Renal pelvis (tissue), 12 donors: Measurements from ENCODE around the gene CYP2A6. TPM values are rescaled to one million over a fixed set of nuclear protein-coding genes. Genes with fewer than 3 reads are reported as not detected.
"Not testable (repeated sequence)": the region's sequence is repeated elsewhere in the genome, so short reads cannot be mapped to it uniquely, and the experiment has no call there.

Source experiments
- DNase-seq: peaks from one replicate; pipeline ENCODE4 v3.0.0-alpha.2; 2013
- long read RNA-seq, 16 experiments: transcript quantifications; one replicate each; lab custom pipeline, GENCODE V29; 2026
- polyA plus RNA-seq, 3 donors: library from polyadenylated mRNA; unstranded; fragments of 120-200 nt; gene quantifications; one replicate each; pipeline ENCODE4 v1.2.1, GENCODE V29; 2013; ENCODE audit not compliant: insufficient read length in 3 of 3

Gene CYP2A6, protein sequence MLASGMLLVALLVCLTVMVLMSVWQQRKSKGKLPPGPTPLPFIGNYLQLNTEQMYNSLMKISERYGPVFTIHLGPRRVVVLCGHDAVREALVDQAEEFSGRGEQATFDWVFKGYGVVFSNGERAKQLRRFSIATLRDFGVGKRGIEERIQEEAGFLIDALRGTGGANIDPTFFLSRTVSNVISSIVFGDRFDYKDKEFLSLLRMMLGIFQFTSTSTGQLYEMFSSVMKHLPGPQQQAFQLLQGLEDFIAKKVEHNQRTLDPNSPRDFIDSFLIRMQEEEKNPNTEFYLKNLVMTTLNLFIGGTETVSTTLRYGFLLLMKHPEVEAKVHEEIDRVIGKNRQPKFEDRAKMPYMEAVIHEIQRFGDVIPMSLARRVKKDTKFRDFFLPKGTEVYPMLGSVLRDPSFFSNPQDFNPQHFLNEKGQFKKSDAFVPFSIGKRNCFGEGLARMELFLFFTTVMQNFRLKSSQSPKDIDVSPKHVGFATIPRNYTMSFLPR
- under 1 TPM in 2 of 3 donors, not detected in 1; 0.14 to 0.57 TPM for polyA plus RNA-seq
- long read RNA-seq, donor 1, result 0 reads
- long read RNA-seq, donor 2, result 0 reads
- long read RNA-seq, donor 3, result 0 reads
- long read RNA-seq, donor 4, result 0 reads
- long read RNA-seq, donor 5, result 0 reads
- long read RNA-seq, donor 6, result 0 reads
- long read RNA-seq, donor 7, result 0 reads
- long read RNA-seq, donor 8, result 0 reads
- long read RNA-seq, donor 9, result 0 reads
- long read RNA-seq, donor 10, result 0 reads
- long read RNA-seq, donor 11, result 0 reads
- long read RNA-seq, donor 12, result 0 reads
- long read RNA-seq, donor 13, result 0 reads
- long read RNA-seq, donor 14, result 0 reads
- long read RNA-seq, donor 15, result 0 reads
- long read RNA-seq, donor 16, result 0 reads

DNA sequence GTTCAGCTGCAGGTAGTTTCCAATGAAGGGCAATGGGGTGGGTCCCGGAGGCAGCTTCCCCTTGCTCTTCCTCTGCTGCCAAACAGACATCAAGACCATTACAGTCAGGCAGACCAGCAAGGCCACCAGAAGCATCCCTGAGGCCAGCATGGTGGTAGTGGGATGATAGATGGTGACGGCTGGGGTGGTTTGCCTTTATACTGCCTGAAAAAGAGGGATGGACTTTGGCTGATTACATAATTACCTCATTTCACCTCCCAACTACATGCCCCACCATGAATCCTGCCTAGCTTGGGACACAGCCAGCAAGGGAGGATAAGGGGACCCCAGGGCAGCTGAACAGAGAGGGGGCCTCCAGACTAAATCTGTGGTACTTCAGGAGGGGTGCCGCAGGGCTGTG, at the start of gene CYP2A6:
Gene CYP2A6 (minus strand): TSS at position 171 of the 400 bp plus-strand sequence. CDS start 21 bp downstream, at position 150.
- DNase-seq, result not testable (repeated sequence)

DNA sequence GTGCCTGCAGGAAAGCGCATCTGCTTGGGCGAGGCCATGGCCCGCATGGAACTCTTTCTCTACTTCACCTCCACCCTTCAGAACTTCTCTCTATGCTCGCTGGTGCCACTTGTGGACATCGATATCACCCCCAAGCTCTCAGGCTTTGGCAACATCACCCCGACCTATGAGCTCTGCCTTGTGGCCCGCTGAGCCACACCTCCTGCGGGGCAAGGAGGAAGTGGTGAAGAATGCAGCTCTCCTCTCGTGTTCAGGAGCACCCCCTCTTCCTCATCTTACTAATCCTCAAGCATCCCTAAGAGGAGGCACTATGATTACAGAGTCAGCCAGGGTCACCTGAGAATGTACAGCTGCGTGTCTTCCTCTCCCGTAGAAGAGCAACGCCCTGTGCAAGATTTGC, 49.7 kb upstream of the CYP2A6 start:
- not testable (repeated sequence) for DNase-seq

DNA sequence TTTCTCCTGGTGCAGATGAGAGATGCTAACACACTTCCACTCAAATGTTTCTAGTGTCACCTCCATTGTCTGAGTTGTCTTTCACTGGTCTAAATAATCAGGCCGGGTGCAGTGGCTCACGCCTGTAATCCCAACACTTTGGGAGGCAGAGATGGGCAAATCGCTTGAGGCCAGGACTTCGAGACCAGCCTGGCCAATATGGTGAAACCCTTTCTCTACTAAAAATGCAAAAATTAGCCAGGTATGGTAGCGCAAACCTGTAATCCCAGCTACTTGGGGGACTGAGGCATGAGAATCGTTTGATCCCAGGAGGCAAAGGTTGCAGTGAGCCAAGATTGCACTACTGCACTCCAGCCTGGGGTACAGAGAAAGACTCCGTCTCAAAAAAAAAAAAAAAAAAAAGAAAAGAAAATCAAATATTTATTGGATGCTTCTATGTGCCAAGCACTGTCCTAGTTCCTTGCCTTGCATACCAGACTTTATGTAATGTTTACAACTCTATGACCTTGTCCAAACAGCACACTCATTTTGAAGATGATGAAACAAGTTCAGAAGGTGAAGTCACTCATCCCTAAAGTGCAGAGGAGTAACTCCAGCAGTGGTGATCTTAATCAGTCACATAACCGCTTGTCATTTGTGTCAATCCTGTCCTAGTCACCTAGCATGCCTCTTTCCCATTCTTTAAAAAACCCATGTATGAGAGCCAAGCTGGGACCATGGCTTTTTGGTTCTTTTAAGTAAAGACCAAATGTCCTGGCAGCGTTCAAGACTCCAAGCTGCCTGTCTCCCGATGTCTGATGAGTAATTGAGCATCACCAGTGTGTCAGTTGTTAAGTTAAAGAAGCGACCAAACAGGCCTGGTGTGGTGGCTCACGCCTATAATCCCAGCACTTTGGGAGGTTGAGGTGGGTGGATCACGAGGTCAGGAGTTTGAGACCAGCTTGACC, 46.9 kb upstream of the CYP2A6 start:
- not testable (repeated sequence) for DNase-seq

DNA sequence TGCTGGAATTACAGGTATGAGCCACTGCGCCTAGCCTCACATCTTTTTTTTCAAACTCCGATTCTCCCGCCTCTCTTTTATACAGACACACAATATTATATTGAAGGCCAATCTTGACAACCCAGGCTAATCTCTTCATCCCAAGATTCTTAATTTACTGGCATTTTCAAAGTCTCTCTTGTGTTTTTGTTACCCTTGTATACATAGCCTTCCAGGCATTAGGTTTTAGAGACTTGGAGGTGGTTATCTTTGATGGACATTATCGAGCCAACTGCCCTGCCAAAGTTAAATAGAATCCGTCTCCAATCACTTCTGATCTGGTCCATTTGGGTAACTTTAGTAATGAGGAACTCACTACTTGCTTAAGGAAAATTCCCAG, 46.2 kb upstream of the CYP2A6 start:
- DNase-seq, result no peak

DNA sequence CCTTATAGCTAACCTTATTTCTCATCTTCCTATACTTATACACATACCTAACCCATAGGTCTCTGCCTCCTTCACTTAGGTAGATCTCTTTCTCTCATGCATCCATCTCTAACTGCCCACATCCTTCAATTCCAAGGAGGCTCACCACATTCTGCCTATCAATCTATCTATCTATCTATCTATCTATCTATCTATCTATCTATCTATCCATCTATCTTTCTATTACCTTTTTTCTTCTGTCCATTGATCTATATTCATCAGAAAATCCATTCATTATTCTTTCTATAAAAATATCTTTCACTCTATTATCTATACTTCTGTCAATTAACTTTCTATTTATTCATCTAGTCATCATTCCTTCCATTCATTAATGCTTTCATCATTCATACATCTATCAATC, 42.9 kb upstream of the CYP2A6 start:
- DNase-seq, result no peak

DNA sequence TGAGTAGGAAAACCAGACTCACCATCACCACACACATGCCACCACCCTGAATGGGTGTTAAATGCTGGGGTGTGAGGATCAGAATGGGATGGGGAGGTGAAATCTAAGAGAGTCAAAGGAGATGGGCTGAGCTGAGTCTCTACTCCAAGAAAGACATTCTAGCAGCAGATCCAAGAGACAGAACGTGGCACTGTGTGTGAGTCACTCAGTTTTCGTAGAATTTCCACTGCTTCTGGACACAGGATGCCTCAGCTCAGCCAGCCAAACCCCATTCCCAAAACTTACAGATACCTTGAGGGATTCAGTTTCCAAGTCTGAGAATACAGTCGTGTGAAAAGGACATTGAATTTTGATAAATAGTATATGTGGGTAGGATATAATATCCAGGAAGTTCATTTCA, 39.1 kb upstream of the CYP2A6 start:
- no peak for DNase-seq

DNA sequence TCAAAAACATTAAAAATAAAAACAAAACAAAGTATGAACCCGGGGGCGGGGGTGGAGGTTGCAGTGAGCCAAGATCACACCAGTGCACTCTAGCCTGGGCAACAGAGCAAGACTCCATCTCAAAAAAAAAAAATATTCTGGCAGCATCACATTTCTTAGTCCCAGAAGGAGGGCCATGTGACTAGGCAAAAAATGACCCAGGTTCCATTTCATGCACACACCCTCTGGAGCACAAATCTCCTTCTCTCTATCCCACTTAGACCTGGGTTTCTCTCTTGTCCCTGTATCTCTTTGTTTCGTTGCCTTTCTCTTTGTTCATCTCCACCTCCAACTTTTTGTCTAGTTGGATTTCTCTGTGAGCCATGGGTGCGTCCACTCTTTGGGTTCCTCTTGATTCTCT, 37.9 kb upstream of the CYP2A6 start:
- no peak for DNase-seq

DNA sequence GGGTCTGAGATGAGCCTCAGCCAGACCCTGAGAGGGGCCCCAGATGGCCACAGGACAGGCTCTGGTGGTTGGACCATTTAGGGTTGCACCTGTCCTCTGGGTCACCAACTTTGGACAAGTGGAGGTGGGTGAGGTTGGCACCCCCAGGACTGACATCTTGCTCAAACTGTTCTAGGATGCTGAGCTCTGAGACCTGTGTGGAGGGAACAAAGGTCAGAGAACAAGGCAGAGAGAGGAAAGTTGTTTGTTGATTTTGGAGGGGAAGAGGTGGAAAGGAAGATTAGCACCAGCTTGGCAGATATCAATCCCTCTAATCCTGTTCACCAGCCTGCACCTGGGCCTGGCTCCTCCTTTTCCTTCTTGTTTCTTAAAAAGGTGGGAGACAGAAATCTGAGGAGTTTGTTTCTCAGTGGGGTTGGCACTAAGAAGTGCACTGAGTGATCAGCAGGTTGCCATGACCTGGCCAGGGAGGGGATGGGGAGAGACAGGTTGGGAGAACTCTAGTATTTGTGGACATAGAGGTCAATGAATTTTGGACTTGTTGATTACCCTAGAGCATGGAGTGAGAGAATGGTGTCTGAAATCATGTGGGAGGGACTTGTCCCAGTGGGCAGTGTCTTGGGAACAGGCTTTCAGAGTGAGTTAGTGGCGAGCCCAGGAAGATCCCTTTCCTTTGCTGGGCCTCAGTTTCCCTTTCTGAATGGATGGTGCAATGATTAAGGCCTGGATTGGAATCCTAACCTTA, 34.1 kb upstream of the CYP2A6 start:
- not testable (repeated sequence) for DNase-seq

DNA sequence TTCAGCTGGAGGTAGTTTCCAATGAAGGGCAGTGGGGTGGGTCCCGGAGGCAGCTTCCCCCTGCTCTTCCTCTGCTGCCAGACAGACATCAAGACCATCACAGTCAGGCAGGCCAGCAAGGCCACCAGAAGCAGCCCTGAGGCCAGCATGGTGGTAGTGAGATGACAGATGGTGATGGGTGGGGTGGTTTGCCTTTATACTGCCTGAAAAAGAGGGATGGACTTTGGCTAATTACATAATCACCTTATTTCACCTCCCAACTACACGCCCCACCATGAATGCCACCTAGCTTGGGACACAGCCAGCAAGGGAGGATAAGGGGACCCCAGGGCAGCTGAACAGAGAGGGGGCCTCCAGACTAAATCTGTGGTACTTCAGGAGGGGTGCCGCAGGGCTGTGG, 31.8 kb upstream of the CYP2A6 start, which contains the start of gene CYP2A7:
Gene CYP2A7 (minus strand): TSS at position 170 of the 400 bp plus-strand sequence. CDS start 21 bp downstream, at position 149.
- not testable (repeated sequence) for DNase-seq

DNA sequence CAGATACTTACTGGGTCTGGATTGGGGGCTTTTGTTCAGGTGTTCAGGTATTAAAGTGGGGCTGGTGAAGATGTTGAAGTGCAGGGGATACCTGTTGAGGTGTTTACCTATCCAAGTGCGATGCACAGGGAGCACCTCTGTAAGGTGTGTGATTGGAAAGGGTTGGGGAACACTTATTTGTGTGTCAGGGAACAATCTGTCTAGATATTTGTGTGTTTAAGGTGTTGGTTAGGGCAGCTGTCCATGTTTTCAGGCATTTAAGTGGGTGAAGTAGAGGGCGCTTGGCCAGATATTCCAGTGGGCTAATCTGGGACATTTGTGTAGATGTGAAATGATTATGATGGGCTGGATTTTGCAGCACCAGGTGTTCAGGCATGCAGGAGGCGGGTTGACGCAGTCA, 29.1 kb upstream of the CYP2A6 start:
- DNase-seq, result not testable (repeated sequence)

DNA sequence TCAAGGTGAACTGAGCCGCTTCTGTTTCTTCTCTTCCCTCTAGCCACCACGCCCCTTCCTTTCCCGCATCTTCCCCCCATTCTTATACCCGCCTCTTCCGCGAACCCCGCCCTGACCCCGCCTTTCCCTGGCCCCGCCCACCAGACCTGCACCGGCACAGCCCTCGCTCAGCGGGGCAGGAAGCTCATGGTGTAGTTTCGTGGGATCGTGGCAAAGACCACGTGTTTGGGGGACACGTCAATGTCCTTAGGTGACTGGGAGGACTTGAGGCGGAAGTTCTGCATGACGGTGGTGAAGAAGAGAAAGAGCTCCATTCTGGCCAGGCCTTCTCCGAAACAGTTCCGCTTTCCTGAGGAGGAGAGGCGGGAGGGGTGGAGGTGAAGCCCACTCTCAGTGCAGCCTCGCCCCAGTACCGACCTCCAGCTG, 25.3 kb upstream of the CYP2A6 start:
- DNase-seq, result not testable (repeated sequence)

DNA sequence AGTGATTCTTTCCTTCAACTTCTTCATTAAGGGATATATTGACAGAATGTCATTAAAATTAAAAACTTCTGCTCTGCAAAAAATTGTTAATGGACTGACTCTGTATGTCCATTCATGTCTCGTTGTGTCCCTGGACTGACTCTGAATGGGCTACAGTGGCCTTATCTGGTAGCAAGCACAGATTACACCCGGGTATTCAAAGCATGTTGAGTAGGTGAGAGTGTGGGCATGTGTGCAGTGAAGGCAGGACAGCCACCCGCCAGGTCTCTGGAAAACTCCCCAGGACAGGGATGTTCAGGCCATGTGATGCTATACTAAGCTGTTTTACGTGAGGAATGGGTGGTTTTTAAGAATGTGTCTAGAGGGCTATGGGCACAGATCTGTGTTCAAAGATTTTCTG, 24.6 kb upstream of the CYP2A6 start:
- DNase-seq, result not testable (repeated sequence)

DNA sequence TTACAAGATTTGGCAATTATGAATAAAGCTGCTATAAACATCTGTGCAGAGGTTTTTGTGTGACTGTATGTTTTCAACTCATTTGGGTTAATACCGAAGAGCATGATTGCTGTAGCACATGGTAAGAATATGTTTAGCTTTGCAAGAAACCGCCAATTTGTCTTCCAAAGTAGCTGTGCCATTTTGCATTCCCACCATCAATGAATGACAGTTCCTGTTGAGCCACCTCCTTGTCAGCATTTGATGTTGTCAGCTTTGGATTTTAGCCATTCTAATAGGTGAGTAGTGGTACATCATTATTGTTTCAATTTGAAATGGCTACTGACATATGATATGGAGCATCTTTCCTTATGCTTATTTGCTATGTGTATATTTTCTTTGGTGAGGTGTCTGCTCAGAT, 23.6 kb upstream of the CYP2A6 start:
- DNase-seq, result not testable (repeated sequence)

DNA sequence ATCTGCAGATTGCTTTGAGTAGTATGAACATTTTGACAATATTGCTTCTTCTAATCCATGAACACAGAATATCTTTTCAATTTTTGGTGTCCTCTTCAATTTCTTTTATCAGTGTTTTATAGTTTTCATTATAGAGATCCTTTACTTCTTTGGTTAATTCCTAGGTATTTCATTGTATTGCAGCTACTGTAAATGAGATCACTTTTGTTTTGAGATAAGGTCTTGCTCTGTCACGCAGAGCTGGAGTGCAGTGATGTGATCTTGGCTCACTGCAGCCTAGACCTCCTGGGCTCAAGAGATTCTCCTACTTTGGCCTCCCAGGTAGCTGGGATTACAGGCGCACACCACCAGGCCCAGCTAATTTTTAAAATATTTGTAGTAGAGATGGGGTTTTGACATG, 22.0 kb upstream of the CYP2A6 start:
- no peak for DNase-seq

DNA sequence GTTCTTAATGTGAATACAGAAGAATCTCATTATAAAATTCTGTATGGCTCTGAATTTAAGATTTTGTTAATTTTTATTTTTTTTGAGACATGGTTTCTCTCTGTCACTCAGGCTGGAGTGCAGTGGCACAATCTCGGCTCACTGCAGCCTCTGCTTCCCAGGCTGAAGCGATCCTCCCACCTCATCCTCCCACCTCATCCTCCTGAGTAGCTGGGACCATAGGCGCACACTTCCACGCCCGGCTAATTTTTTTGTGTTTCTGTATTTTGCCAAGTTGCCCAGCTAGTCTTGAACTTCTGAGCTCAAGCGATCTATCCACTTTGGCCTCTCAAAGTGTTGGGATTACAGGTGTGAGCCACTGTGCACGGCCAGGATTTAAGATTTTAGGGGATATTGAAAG, 17.5 kb upstream of the CYP2A6 start:
- DNase-seq, result no peak

DNA sequence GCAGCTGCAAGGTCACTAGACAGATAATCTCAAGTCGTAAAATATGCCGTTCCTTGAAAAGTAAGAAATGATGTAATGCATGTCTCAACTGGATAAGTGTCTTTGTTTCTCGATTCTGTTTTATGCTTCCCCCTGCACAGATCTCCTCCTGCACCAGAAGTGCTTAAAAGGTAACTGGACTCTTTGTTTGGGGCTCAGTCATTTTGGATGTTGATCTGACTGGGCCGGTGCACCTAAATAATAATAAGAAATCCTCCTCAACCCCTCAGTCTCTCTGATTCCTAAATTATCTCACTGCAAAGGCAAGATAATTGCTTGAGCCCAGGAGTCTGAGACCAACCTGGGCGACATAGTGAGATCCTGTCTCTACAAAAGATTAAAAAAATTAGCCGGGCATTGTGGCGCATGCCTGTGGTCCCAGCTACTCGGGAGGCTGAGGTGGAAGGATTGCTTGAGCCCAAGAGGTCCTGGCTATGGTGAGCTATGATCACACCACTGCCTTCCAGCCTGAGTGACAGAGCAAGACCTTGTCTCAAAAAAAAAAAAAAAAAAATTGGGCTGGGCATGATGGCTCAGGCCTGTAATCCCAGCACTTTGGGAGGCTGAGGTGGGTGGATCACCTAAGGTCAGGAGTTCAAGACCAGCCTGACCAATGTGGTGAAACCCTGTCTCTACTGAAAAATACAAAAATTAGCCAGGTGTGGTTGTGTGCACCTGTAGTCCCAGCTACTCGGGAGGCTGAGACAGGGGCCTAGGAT, 14.7 kb upstream of the CYP2A6 start:
- not testable (repeated sequence) for DNase-seq

DNA sequence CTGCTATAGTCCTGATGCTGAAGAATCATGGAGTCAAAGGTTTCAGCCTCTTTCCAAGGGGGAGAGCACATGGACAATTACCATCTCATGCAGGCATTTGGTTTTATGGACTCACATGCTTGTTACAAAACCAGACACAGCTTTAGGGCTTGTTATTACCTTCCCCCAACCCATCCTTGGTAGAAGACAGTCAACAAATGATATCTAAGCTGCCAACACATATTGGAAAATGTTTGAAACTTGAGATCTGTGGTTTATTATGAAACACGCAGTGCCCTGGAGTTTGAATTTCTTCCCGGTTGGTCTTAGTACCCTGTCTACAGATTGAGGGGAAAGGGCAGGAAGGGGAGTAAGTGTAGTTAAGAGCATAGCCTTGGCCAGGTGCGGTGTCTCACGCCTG, 12.5 kb upstream of the CYP2A6 start:
- DNase-seq, result no peak

DNA sequence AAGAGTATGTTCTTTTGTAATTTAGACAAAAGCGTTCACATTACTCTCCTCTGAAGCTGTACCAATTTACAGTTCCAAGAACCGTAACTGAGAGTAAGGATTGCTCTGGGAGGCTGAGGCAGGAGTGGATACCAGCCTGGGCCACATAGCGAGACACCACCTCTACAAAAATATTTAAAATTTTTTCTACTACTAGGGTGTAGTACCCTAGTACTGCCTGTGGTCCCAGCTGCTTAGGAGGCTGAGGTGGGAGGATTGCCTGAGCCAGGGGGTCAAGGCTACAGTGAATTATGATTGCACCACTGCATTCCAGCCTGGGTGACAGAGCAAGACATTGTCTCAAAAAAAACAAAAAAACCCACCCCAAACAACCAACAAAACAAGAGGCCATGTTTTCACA, 12.1 kb upstream of the CYP2A6 start:
- no peak for DNase-seq

DNA sequence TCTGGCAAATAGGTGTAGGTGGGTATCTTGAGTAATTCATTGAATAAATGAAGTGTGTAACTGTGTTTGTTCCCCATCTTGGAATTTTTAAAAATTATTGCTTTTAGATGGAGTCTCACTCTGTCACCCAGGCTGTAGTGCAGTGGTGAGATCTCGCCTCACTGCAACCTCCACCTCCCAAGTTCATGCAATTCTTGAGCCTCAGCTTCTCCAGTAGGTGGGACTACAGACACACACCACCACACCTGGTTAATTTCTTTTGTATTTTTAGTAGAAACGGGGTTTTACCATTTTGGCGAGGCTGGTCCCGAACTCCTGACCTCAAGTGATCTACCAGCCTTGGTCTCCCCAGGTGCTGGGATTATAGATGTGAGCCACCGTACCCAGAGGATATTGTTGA, 7.9 kb upstream of the CYP2A6 start:
- no peak for DNase-seq
